Esophagus mucosa (tissue), 1 donor: ENCODE measurements around the gene MDFIC. TPM values are rescaled to one million over a fixed set of nuclear protein-coding genes. Genes with fewer than 3 reads are reported as not detected.

Experiments used
- ATAC-seq: fragments of 200-7000 bp; cut with Tn5 transposase; one replicate; pipeline ENCODE4 v1.9.1; 2020
- total RNA-seq: library from RNA; stranded (reverse); gene quantifications from one replicate; pipeline ENCODE4 v1.2.4, GENCODE V29; 2023
- donor health status: DM: yes; HTN: yes; CAD: no.

MDFIC gene
- total RNA-seq, 1 donor from 2014 or later, result 23.2 TPM

DNA sequence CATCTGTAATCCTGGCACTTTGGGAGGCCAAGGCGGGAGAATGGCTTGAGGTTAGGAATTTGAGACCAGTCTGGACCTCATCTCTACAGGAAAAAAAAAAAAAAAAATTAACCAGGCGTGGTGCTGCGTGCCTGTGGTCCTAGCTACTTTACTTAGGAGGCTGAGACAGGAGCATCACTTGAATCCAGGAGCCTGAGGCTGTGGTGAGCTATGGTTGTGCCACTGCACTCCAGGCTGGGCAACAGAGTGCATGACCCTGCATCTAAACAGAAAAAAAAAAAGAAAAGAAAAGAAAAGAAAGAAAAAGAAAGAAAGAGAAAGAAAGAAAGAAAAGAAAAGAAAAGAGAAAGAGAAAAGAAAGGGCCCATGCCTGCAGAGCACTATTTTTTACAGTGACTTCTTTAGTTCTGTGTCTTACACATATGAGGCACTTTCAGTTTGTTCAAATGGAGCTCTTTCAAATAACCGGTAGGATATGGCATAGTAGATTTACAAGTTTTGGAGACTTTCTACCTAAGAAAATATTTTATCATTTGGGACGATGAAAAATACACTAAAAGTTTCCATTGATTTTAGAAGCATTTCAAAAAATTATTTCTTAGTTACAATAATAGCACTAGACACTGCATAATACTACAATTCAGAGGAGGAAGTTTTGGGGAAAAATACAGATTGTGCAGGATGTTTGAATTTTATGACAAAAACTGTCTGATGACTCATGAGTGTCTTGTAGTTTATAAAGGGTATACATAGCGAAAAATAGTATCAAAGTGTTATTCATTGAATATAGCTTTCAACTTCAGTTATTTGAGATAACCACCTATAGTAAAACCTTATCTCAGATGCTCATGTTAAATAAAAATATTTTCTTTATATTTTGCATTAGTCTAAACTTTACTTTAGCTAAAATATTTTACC lies 75.9 kb downstream of the MDFIC start:
- ATAC-seq, result no peak

DNA sequence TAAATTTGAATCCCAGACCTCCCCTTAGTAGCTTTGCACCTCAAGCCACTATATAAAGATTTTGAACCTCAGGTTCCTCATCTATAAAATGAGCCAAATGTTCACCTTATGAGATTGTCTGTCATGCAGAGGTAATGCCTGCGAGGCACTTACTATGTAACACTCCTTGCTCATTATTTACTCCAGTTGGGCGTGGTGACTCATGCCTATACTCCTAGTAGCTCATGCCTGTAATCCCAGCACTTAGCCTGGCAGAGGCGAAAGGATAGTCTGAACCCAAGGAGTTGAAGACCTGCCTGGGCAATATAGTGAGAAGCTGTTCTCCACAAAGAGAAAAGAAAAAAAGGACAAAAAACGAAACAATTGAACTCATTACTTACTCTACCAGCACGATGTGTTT lies 82.2 kb downstream of the MDFIC start:
- peak; percentile 99 for ATAC-seq

DNA sequence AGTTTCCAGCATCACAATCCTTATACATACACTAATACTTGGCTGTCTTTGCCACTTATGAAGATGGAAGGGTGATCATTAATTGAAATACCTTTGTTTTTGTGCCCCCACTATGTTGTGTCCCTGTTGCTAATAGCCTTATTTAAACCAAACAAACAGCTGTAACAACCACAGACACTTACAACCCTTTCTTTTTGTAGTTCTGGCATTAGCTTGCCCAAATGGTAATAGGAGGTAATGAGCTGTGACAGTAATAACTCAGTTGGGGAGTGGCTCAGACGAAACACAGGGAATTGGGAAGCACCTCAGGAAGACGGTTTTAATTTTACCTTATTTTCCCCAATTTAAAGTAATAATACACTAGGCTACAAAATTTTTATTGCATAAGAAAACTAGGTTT lies 83.4 kb downstream of the MDFIC start:
- ATAC-seq, result no peak

DNA sequence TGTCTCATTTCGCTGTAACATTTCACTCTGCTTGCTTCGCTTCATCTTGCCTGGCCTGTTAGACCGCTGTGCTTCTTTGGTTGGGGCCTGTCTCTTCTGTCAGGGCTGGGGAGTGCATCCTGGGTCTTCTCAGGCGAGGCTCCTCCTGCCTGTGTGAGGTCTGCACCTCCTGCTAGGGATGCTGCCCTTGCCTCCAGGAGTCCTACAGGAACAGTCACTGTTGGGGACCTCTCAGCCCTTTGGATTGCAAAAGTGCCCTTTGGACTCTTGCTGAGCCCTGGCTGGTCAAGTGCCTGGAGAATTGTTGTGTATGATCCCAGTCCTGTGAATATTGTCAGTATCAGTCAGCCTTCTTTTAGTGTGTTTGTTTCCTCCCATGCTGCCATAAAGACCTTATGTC lies 84.1 kb downstream of the MDFIC start:
- no peak for ATAC-seq

DNA sequence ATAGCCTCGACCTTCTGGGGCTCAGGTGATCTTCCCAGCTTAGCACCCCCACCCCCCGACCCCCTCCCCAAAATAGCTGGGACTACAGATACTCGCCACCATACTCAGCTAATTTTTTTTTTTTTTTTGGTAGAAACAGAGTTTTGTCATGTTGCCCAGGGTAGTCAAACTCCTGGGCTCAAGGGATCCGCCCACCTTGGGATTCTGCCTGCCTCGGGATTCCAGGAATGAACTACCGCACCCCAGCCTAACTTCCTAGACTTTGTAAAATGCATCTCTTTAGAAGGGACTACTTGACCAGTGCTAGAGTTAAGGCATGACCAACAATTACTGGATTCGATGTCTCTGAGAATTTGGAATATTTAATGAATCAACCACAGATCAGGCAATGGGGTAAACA lies 85.9 kb downstream of the MDFIC start:
- ATAC-seq, result no peak

DNA sequence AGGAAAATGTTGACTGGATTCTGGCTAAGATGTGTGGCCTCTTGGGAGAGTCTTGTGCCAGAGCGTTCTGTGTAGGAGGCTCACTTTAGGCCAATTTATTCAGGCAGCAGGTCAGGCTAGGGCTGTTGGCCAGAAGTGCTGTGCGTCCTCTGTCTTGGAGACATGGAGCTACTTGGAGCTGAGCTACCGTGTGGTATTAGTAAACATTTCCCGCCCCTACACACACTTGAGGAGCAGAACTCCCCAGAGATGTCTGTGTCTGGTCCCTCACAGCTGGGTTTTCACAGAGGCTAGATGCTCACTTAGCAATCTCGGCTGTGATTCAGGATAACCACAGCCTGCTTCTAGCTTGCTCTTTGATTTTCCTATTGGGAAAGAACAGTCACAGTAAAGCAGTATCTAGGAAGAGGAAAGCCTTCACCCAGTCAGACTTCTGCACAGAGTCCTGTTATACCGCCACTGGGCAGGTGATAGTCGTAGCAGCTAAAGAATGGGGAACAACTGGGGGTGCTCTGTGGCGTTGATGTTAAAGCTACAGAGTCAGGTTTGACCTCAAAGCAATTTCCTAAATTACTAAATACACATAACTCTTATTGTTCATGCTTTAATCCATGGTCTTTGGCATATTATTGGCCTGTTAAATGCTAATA lies 86.7 kb downstream of the MDFIC start:
- ATAC-seq, result no peak

DNA sequence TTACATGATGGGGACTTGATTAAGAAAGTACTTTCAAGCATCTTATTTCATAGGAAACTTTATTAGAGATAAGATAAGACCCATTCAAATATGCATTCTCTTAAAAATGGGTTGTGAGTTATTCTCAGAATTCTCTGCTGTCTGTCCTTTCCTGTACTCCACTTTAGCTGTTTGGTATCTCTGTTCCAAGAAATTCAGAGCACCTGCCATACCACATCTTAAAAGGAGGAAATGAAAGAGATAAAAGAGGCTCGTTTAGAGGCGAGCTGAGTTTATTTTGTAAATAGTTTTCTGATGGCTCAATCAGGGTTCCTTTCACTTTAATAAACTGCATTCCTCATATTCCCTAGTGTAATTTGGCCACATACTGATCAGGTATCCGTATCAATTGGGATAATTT lies 87.2 kb downstream of the MDFIC start:
- no peak for ATAC-seq

DNA sequence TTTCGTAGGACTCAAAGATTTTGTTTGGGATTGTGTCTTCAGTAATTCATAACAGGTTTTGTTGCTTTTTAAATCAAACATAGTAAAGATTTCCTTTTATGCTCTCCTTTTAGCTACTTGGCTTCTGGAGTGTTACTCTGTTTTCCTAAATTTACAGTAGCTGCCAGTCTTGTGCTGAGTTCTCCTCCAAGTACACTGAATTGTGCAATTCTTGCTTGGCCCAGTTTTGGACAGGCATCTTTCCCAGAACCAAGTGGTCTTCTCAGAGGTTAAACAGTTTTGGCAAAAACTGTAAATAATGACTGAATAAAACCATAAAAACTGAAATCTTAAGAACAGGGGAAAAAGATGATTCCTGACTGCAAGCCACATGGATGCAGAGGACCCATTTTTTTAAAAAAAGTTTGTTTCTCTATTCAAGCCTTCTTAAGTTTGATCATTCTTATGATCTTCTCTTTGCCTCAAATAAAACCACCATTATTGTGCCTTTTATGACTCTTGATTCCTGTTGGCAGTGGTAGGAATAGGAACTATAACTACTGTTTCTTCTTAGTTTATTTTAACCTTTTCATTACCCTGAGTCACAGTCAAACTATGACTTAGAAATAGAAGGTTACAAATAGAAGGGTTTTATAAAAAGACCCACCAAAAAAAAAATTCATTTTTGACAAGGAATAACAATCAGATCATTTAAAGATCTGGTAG lies 88.0 kb downstream of the MDFIC start:
- ATAC-seq, result no peak

DNA sequence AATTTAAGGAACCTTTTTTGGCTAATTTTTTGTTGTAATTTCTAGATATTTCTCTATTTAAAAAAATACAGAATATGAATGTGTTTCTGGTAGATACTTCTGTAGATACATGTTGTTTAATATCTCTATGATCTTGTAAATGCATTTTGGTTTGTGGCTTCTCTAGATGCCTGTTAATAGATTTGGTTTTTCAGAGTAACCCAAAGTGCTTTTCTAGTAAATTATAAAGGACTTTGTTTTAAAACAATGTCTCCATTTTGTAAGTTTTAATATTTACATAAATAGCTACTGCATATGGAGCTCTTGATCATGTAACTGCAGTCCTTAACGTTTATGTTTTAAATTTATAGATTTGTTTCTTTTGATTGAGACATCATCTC lies 88.5 kb downstream of the MDFIC start:
- no peak for ATAC-seq

DNA sequence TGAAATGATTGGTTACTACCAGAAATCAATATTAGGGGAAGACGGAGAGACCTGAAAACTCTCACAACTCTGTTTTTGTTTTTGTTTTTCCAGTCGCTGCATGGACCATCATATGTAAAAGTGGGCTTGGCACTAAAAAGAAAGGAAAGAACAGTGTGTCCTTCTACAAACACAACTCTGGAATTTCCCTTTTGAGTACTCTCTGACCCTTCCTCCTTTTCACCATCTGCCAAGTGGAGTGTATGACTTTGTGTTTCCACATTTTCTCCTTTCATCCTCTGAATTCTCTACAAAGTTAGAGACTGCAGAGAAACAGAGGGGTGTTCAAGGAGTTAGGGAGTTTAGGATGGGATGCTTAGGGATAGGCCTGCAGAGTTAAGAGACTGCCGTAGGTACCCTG lies 92.0 kb downstream of the MDFIC start:
- no peak for ATAC-seq

DNA sequence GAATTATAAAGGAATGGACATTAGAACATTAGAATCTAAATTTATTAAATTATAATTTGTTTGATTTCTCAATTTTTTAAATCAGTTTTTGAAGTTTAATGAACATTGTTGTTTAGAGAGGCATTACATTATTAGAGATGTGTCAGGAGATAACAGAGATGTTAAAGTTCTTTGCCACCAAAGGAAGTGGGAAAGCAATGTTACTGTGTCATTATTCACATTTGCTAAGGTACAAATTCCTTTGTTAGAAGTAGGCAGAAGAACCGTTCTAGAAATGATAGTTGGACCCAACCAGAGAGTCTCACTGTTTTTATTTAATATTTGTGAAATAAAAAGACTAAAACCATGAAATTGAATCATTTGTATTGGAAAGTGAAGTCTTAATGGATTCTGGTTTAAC lies 92.9 kb downstream of the MDFIC start:
- ATAC-seq, result no peak

DNA sequence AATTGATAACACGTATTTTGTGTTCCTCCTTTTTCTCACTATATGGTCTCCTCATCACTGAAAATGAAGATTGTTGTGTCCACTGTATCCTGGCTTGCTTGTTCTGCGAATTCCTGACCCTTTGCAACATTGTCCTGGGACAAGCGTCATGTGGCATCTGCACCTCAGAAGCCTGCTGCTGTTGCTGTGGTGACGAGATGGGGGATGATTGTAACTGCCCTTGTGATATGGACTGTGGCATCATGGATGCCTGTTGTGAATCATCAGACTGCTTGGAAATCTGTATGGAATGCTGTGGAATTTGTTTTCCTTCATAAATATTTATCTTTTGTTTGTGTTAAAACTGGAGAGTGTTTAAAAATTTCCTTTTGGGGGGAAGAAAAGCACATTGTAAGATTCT lies 93.7 kb downstream of the MDFIC start:
- ATAC-seq, result no peak

DNA sequence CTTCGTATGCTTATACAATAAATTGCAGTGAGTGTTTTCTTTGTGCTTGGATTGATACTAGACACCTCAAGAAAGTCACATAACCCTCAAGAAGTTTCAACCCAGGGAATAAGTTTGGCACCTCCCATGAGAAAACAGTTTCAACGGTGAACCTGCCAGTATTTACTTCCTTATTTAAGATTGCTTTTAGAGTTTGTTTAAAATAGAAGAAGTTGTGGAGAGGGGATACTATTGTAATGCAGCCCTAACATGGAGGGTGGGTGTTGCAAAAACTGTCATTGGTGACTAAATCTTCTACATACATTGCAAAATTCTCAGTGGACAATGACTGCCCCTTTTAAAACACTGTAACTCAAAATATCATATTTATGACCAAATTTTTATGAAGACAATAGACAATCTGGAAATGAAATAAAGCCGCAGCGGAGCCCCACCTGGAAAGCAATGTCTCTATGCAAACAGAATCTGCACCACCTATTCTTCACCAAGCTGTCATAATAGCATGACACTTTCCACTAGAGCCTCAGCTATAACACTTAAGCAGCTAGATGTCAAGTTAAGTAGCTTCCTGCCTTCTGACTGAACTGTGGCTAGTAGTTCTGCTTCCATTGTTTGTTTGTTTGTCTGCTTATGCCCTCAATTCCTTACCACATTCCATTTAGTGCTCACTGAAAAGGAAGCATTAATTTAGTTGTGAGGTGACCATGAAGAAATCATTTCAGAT lies 98.2 kb downstream of the MDFIC start:
- ATAC-seq, result no peak

DNA sequence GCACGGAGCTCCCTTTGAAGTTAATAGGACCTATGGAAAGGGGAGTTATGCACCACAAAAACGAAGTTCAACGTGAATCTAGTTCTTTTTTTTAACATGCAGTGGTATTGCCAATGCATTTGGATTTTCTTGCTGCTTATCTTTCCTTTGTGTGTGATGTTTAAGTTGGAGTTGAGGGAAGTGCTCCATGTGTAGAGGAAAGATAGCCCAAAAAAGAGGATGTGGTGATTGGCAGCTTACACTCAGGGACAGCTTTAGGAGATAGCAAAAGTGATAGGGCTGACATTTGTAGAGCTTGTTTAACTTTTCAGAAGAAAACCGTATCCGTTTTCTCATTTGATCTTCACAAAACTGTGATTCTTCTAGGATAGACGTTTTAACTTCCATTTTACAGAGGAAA lies 101.3 kb downstream of the MDFIC start:
- no peak for ATAC-seq

DNA sequence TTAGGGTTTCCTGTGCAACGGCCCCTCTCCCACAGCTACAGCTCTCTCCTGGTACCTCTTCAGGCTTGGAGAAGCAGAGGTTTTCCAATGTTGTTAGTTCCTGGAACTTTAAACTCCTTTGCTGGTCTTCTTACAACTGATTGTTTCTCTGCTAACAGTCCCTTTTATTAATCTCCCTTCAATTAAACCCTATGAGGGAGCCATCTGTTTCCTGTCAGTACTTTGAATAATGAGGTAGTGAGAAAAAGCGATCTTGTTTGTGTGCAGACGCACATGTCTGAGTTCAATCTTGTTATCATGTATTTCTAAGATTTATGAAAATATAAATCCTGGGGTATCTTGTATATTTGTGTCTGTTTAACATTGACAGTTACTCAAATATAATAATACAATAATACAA lies 102.4 kb downstream of the MDFIC start:
- no peak for ATAC-seq

DNA sequence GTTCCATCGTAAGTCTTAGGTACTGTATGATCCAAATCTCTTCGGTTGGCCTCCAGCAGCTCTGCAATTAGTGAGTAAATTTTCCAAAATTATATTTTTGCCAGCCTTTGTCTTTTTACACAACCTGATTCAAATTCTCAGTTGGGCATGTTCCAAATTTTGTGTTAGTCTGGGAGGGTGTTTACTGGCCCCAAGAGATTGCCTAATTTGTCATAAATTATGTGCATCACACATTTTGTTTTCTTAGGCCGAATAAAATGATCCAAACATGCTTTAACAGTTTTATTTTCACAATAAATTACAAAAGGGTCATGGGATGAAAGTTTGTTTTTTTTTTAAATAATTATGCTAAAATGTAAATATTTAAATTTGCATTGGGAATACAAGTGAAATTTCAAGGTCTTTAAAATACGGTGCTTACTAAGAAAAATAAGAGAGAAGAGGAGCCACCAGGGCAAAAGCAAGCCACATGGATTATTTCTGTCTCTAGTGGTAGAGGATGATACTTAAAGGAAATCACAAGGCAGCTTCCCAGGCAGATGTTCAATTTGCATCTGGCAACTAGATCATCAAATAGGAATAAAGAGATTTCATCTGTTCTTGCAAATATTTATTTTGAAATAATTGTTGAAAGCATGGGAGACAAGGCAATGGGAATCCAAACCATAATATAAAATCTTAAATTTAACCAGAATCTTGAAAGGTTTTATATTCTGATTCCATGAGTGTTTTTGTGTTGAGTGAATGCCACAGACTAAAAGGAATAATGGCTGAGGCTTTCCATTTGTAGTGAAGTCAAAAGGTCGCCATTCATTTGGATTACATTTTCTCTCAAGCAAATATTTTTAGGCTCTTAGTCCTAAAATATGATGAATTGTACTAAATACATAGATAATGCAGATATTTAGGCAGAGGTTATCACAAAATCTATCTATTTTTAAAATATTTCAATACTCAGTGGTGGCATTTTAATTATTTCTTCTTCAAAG lies 111.1 kb downstream of the MDFIC start:
- ATAC-seq, result no peak

DNA sequence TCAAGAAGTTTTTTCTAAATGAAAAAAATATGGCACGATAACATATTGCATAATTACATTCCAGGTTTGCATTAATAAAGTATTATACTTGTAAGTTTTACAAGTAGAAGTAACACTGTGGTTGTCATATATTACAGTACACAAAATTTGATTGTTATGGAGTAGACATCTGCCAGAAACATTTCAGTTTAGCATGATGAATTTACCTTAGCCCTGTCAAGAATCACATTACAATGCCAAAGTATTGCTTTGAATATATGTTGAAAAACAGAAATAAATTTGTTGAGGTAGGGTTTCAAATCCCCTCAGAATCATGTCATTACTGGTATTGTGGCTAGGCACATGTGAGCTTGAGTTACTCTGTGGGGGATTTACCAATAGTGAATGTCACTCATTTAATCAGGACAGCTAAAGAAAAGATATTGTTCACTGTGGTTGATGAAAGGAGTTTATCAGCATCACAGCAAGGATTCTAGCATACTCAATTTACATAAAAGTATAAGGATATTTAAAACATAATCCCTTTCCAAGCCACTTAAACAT lies 112.1 kb downstream of the MDFIC start:
- no peak for ATAC-seq

DNA sequence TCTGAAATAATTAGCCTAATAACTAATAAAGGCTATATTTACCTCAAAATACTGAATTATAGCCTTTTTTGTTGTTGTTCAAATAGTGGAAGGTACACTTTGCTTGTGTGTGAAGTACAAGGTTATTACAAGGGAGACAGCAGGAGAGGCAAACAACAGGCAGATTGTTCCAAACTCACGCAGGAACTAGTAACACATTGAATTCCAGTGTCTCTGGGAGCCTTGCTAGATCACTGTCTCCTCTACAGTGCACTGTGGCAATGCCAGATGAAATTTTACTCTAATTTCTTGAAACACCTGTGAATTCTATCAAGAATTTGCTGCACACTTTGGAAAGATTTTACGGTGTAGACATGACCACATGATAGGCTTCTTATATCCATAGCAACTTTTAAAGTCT lies 112.6 kb downstream of the MDFIC start:
- no peak for ATAC-seq

DNA sequence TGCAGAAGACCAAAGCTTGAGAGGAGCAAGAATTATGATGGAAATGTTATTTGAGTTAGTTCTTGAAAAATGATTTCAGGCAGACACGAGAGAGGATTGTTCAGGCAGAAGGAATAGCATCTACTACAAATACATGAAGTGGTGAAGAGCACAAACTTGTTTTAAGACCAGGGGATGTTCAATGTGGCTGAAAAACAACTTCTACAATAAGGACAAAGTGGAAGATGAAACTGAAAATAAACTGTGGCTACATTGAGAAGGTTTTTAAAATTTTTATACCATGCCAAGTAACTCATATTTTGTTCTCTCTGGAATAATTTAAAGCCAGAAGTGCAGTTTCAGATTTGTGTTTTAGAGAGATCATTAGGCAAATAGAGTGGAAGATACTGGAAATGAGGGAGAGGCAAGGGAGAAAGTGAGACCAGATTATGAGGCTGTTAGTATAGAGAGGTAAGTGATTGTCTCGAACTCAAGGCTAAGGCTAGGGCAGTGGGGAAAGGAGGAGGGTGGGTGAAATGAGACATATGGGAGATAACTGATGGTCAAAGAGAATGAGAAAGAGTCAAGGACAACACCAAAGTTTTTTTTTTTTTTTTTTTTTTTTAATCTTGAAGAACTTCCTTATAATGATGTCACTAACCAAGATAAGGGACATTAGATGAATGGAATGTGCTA lies 115.4 kb downstream of the MDFIC start:
- ATAC-seq, result no peak

DNA sequence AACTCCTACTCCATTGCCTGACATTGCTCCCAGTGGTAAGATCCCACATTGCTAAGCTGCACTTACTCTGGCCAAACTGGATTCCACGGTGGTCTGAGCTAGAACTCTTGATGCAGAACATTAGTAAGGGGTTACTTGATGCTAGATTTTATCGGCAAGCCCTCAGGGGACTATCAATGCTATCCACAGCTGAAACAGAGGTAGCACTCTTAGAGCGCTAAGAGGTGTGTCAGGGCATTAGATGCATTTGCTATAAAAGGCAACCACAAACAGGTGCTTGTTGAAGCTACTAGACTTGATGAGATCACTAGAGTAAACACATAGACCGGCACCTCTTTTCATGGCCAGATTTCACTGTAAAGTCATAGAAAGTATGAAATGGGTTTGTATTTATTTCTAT lies 116.3 kb downstream of the MDFIC start:
- no peak for ATAC-seq

DNA sequence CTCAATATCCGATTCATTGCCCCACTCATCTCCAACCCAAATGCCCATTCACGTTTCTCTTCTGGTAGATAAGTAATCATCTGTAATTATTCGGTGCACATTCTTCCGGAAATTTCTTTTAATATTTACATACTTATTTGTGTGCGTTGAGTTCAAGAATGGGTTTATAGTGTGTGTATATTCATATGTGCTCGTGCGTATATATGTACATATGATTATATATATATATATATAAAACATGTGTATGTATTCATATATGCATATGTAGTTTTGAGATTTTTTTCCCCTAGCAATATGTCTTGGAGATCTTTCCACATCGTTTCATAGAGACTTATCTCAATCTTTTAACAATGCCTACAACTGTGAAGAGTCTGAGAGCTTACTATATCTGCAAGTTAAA lies 118.2 kb downstream of the MDFIC start:
- no peak for ATAC-seq
